A673 (cell line): ENCODE measurements around the gene MYPOP.

Source experiments
- EZH2 ChIP-seq: fragments of 200-600 bp; sonication (generic); IDR thresholded peaks from 2 replicates; pipeline ENCODE4 v1.6.1; 2017; ENCODE audit warnings: borderline replicate concordance, low read depth, mild to moderate bottlenecking, mixed read lengths, antibody characterized with exemption, low read length; ENCODE audit not compliant: poor library complexity, severe bottlenecking
- TF ChIP-seq, protein P1 (sequence below): fragments of 300-800, 200-600 bp; sonication (generic); conservative IDR thresholded peaks from 2 replicates; pipeline ENCODE4 v1.5.1; 2017; ENCODE audit warnings: low read depth, mild to moderate bottlenecking, antibody characterized with exemption, low read length, moderate library complexity, mixed read lengths

DNA sequence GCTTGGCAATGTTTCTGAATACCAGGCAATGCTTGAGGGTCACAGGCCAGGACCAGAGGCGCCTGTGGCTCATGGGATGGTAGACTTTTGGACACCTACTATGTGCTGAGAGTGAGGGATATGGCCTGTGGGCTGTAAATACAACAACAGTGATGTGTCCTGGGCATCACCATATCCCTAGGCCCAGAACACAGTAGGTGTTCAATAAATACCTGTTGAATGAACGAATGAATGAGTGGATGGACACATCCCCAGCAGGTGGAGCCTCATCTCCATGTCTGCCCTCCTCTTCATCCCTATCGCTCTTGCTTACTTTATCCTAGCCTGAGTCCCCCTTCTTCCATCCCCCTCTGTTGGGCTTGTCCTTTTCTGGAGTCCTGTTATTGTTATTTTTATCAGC is 28.6 kb upstream of the MYPOP start:
- TF ChIP-seq, protein P1, sequence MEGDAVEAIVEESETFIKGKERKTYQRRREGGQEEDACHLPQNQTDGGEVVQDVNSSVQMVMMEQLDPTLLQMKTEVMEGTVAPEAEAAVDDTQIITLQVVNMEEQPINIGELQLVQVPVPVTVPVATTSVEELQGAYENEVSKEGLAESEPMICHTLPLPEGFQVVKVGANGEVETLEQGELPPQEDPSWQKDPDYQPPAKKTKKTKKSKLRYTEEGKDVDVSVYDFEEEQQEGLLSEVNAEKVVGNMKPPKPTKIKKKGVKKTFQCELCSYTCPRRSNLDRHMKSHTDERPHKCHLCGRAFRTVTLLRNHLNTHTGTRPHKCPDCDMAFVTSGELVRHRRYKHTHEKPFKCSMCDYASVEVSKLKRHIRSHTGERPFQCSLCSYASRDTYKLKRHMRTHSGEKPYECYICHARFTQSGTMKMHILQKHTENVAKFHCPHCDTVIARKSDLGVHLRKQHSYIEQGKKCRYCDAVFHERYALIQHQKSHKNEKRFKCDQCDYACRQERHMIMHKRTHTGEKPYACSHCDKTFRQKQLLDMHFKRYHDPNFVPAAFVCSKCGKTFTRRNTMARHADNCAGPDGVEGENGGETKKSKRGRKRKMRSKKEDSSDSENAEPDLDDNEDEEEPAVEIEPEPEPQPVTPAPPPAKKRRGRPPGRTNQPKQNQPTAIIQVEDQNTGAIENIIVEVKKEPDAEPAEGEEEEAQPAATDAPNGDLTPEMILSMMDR = no peak
- TF ChIP-seq EZH2 = no peak
